Testis (tissue), 3 donors: Measurements from ENCODE around the gene NUB1. TPM values are rescaled to one million over a fixed set of nuclear protein-coding genes. Genes with fewer than 3 reads are reported as not detected.

Experiments
- DNase-seq: peaks from one replicate; pipeline ENCODE4 v3.0.0-alpha.2; 2019
- H3K27ac ChIP-seq, 2 donors: fragments of 200-600 bp; sonication (generic); one replicate each; pipeline ENCODE4 v1.5.1; 2019
- H3K27me3 ChIP-seq: fragments of 200-600 bp; sonication (generic); one replicate; pipeline ENCODE4 v1.5.1; 2019
- H3K36me3 ChIP-seq: fragments of 200-600 bp; sonication (generic); one replicate; pipeline ENCODE4 v1.5.1; 2017; ENCODE audit warnings: low read depth; ENCODE audit errors: missing control alignments
- H3K4me1 ChIP-seq: fragments of 200-600 bp; sonication (generic); one replicate; pipeline ENCODE4 v1.5.1; 2019
- H3K4me3 ChIP-seq, 2 donors: fragments of 200-600 bp; sonication (generic); one replicate each; pipeline ENCODE4 v1.5.1; 2017 to 2019
- H3K9me3 ChIP-seq: fragments of 200-600 bp; sonication (generic); one replicate; pipeline ENCODE4 v1.5.1; 2017
- POLR2A ChIP-seq: fragments of 450-650 bp; IDR thresholded peaks from one replicate; pipeline ENCODE4 v1.6.1; 2017; ENCODE audit warnings: antibody characterized with exemption, mild to moderate bottlenecking, moderate library complexity
- WGBS, 2 donors: methylation state at CpG; one replicate each; pipeline ENCODE4 v1.1.5; 2018; 5-methylcytosine and 5-hydroxymethylcytosine counted together
- intact Hi-C: fragments of 100-400 bp; cut with DNase I; formaldehyde crosslinking; loops from one replicate; pipeline ENCODE4 v1.15.1; 2023; ENCODE audit warnings: low total_unique reads
- polyA plus RNA-seq: library from polyadenylated mRNA; stranded (reverse); fragments of 350-450 nt; fragmentation: Illumina TruSeq; extraction: RNeasy Lipid Tissue Mini Kit (QIAGEN cat#74804); gene quantifications from one replicate; pipeline ENCODE4 v1.2.3, GENCODE V29; 2014; ENCODE audit warnings: low read depth, low replicate concordance; ENCODE audit not compliant: insufficient read depth
- total RNA-seq, 2 donors: library from RNA; depleted of rRNA; stranded (reverse); fragments of >200 nt; gene quantifications; one replicate each; pipeline ENCODE4 v1.2.3, GENCODE V29; 2016
- TF ChIP-seq, protein P1 (sequence below), 3 experiments: fragments of 450-650 bp in 2 of 3; fragments of 200-600 bp in 1 of 3; sonication (generic) in 1 of 3; IDR thresholded peaks; one replicate each; pipeline ENCODE4 v1.5.1; 2016 to 2019; ENCODE audit warnings: antibody characterized with exemption in 3 of 3, mild to moderate bottlenecking in 2 of 3, moderate library complexity in 1 of 3

The NUB1 gene
- total and polyA plus RNA-seq, 3 donors from 2014 or later: 57.9 to 140 (median 59.6) TPM

DNA sequence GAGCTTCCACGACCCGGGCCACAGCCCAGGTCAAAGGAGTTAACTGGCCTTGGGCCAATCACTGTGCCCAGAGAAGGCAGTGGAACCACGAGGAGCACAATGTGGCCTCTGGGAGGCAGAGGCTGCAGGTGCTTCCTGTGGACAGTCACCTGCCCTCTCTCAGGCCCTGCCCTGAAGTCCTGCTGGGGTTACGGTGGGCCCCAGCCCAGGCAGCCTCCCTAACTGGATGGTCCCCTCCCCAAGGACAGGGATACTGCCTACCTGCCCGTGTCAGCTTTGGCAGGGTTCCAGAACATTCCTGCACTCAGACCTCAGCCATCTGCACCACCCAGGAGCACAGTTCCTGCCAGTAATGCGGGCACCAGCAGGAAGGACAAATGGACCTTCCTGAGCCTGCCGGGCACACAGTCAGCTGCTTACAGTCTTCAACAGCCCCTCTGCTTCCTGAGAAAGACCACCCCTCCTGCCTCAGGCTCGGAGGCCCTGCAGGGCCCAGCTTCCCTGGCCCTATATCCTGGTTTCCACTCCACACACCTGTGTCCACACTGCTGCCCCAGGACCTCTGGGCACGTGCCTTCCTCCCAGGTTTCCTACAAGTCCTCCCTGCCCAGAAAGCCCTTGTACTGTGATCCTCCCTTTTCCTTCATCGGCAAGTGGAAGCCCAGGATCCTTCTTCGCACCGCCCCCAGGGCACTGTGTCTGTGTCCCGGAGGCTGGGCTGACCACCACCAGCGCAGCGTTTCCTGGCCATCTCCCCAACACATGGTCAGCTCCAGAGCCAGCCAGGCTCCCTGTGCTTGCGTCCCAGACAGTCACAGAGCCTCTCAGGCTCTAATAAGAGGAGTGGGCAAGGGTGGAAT lies 44.9 kb downstream of the NUB1 start:
- no peak overlapping the region for H3K27ac ChIP-seq
- TF ChIP-seq, protein P1, sequence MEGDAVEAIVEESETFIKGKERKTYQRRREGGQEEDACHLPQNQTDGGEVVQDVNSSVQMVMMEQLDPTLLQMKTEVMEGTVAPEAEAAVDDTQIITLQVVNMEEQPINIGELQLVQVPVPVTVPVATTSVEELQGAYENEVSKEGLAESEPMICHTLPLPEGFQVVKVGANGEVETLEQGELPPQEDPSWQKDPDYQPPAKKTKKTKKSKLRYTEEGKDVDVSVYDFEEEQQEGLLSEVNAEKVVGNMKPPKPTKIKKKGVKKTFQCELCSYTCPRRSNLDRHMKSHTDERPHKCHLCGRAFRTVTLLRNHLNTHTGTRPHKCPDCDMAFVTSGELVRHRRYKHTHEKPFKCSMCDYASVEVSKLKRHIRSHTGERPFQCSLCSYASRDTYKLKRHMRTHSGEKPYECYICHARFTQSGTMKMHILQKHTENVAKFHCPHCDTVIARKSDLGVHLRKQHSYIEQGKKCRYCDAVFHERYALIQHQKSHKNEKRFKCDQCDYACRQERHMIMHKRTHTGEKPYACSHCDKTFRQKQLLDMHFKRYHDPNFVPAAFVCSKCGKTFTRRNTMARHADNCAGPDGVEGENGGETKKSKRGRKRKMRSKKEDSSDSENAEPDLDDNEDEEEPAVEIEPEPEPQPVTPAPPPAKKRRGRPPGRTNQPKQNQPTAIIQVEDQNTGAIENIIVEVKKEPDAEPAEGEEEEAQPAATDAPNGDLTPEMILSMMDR (IDR thresholded peaks at IDR 0.05): no peak
- TF ChIP-seq POLR2A: no peak

GRCh38 chr7:151387161-151388006 lies 45.8 kb downstream of the NUB1 start:
- DNase-seq: no peak
- H3K27ac ChIP-seq: no peak overlapping the region
- peaks cover 8% of the 10 kb centered on the region for H3K4me1 ChIP-seq
- TF ChIP-seq POLR2A: no peak
- TF ChIP-seq, protein P1 (IDR thresholded peaks at IDR 0.05): no peak
- H3K27me3 ChIP-seq: no peaks in the 10 kb centered on the region
- WGBS, 2 donors: 69 to 91% methylated on average over 10 to 21 of the region's 24 CpGs
- no peaks in the 10 kb centered on the region for H3K9me3 ChIP-seq
- intact Hi-C loops: no loop called here
- no peaks in the 10 kb centered on the region for H3K36me3 ChIP-seq
- H3K4me3 ChIP-seq: no peak overlapping the region

More for the DNA sequence above, 44.9 kb downstream of the NUB1 start:
- intact Hi-C loops: no loop called here
- WGBS, 2 donors: 60 to 63% methylated on average over 14 to 16 of the region's 16 CpGs
- peak; percentile 48 for DNase-seq
- Histone ChIP-seq H3K9me3 (no peaks in the 10 kb centered on the region), H3K4me1 (peaks cover 16% of the 10 kb centered on the region), H3K36me3 (no peaks in the 10 kb centered on the region), H3K4me3 (no peak overlapping the region), H3K27me3 (no peaks in the 10 kb centered on the region)

- DNase-seq: no peak
- no peaks in the 10 kb centered on the region for H3K9me3 ChIP-seq
- no peak overlapping the region for H3K4me3 ChIP-seq
- H3K36me3 ChIP-seq: no peaks in the 10 kb centered on the region
- 87 to 97% methylated on average over 8 of the region's 8 CpGs for WGBS, 2 donors
- peaks cover 8% of the 10 kb centered on the region for H3K4me1 ChIP-seq
- H3K27ac ChIP-seq: no peak overlapping the region
- TF ChIP-seq, protein P1 (IDR thresholded peaks at IDR 0.05): no peak
- no peak for TF ChIP-seq POLR2A
- H3K27me3 ChIP-seq: no peaks in the 10 kb centered on the region
- intact Hi-C loops: no loop called here
Measured at GRCh38 chr7:151388007-151388297, 46.3 kb downstream of the NUB1 start.

DNA sequence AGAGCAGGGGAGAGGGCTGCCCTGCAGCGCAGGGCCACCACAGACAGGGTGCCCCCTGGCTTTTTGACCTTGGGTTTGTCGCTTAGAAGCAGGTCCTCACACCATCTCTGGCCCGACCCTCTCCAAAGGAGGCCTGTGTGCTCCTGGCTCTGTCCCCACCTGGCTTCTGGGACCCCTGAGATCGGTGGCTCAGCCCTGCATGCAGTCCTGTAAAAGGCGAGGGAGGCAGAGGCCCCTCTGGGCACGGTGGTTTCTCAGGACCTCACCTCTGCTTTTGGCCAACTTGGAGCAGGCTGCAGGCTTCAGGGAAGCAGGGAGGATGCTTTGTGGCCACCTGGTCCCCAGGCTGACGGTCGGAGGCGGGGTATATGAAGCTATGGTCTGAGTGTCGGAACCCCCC lies 46.8 kb downstream of the NUB1 start:
- WGBS, 2 donors: 94 to 98% methylated on average over 5 to 10 of the region's 10 CpGs
- Histone ChIP-seq H3K36me3 (no peaks in the 10 kb centered on the region), H3K27ac (no peak overlapping the region), H3K4me1 (peaks cover 8% of the 10 kb centered on the region), H3K27me3 (no peaks in the 10 kb centered on the region), H3K4me3 (no peak overlapping the region), H3K9me3 (no peaks in the 10 kb centered on the region)
- TF ChIP-seq POLR2A: no peak
- TF ChIP-seq, protein P1 (IDR thresholded peaks at IDR 0.05): no peak
- no peak for DNase-seq
- intact Hi-C loops: no loop called here
